HG03565 (cell line): Measurements from ENCODE around the gene ZSCAN5C.
"Not testable (repeated sequence)": the region's sequence is repeated elsewhere in the genome, so short reads cannot be mapped to it uniquely, and the experiment has no call there.

Source experiments
- ATAC-seq: cut with Tn5 transposase; IDR thresholded peaks from one replicate; pipeline ENCODE4 v1.9.1; 2021; ENCODE audit warnings: mild to moderate bottlenecking, moderate library complexity; ENCODE audit not compliant: unreplicated experiment

The ZSCAN5C gene

DNA sequence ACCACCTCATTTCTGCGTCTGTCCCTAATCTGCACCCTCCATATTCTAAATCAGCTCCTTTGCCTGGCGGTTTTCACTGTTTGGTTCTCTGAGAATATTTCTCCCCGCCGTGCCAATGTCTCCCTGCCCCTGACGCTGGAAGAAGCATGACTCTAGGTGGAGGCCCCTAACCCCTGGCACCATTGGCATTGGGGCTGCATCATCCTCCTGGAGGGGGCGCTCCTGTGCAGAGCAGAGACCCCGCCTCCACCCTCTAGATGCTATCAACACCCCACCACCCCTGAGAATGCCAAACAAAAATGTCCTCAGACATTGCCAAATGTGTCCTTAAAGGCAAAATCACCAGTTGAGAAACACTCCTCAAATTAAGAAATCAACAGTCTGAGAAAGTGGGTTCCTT lies 11.0 kb upstream of the ZSCAN5C start:
- ATAC-seq = no peak

GRCh38 chr19:56191711-56192110 lies 10.4 kb upstream of the ZSCAN5C start:
- ATAC-seq = no peak

DNA sequence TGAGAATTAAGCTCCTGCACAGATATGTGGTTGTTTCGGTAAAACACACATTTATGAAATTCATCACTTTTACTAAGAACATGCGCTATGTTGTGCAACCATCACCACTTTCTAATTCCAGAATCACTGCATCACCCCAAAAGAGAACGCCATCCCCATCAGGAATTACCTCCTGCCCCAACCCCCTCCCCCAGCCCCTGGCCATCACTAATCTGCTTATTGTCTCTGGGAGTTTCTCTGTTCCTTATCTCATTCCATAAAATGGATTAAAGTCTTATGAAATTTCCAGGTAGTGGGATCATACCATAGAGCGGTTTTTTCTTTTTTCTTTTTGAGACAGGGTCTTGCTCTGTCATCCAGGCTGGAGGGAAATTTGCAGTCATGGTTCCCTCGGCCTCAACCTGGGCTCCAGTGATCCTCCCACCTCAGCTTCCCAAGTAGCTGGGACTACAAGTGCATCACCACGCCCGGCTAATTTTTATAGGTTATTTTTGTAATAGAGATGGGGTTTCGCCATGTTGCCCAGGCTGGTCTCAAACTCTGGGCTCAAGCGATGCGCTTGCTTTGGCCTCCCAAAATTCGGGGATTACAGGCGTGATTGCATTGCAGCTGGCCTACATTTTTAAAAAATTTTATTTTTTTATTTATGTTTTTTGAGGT lies 8.0 kb upstream of the ZSCAN5C start:
- ATAC-seq = no peak

DNA sequence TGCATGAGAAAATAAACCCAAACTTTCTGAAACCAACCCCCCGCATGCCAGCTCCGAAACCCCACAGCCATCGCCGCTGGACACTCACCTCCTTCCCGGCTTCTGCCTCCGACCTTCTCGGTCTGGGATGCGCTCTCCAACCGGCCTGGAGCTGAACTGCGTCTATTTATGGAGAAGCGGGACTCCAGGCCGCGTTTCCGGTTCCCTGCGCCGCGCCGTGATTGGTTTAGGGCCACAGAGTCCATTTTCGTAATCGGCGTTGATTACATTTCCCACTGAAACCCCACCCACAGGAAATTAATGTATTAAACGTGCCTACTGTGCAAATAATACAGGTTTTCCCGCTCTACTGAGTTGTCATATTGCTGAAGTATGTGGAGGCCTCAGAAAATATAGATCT lies 4.4 kb upstream of the ZSCAN5C start, which contains the start of gene ZSCAN5B:
ZSCAN5B (minus strand) TSS at position 138 of the 400 bp plus-strand sequence. CDS start 4,731 bp downstream, outside the sequence.
- not testable (repeated sequence) for ATAC-seq

- ATAC-seq = no peak
Measured at GRCh38 chr19:56199687-56200086, 2.4 kb upstream of the ZSCAN5C start.

DNA sequence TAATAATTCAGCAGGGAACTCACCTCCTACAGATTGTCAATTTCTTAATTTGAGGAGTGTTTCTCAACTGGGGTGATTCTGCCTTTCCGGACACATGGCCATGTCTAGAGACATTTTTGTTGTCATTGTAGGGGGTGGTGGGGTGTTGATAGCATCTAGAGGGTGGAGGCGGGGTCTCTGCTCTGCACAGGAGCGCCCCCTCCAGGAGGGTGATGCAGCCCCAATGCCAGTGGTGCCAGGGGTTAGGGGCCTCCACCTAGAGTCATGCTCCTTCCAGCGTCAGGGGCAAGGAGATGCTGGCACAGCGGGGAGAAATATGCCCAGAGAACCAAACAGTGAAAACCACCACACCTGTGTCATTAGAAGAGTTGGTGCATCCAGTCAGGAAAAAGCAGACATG lies 5.5 kb downstream of the ZSCAN5C start:
- not testable (repeated sequence) for ATAC-seq

GRCh38 chr19:56209091-56209490 lies 7.0 kb downstream of the ZSCAN5C start:
- no peak for ATAC-seq

DNA sequence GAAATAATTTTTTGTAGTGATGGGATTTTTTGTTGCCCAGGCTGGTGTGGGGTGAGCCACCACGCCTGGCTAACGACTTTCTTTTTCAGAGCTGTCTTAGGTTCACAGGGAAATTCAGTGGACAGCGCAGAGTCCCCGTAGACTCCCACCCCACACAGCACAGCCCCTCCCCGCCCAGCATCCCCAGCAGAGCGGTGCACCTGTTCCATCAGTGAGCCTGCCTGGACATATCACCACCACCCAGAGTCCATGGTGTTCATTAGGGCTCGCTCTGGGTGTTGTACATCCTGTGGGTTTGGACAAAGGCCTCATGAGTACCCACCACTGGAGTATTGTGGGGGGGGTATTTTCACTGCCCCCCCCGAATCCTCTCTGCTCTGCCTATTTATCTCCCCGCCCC lies 8.0 kb downstream of the ZSCAN5C start:
- ATAC-seq = not testable (repeated sequence)

GRCh38 chr19:56211718-56212117 lies 9.6 kb downstream of the ZSCAN5C start:
- no peak for ATAC-seq

- ATAC-seq = no peak
Measured at GRCh38 chr19:56217039-56217949, 15.2 kb downstream of the ZSCAN5C start.

DNA sequence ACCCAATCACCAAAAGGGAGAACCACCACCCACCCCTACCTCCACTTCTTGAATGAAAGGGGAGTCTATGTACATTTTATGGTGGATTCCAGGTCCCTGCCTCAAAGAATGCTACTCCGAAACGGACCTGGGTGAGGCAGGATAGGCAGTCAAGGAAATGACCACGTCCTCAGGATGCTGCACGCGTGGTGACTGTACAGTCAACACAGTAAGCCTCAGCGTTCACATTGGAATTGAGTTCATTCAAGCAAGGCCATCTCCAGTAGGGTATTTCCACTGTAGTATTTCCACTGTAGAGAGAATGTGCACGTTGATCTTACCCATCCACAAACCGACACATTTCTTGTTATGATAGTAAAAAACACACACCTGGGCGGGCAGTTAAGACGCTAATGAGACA lies 16.9 kb downstream of the ZSCAN5C start:
- no peak for ATAC-seq

DNA sequence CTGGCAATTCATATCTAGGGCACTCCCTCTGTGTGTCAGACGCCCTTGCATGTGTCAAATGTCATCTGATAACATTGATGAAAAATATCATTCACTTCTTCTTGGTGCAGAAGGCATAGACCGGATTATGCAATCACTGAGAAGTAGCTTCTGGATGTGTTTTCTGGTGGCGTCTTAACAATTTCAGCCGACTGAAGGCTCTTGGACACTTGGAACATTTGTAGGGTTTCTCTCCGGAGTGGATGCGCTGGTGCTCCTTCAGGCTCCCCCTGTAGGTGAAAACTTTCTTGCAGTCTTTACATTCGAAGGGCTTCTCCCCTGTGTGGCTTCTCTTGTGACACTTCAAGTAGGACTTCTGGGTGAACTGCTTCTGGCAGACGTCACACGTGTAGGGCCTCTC lies 19.4 kb downstream of the ZSCAN5C start:
- not testable (repeated sequence) for ATAC-seq

DNA sequence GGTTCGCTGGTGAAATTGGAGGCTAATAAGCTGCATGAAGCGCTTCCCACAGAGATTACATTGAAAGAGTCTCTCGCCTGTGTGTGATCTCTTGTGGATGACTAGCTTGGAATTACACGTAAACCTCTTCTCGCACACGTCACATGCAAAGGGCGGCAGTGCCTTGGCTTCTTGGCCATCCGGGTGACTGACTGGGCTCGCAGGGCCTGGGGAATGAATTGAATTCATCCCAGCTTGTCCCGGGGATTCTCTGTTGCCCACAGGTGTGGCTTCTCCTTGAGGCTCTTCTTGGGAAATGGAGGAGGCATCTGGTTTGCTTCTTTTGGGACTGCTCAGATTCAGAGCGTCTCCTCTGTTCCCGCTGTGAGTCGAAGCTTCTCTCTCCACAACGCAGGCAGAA lies 19.8 kb downstream of the ZSCAN5C start:
- ATAC-seq = no peak

DNA sequence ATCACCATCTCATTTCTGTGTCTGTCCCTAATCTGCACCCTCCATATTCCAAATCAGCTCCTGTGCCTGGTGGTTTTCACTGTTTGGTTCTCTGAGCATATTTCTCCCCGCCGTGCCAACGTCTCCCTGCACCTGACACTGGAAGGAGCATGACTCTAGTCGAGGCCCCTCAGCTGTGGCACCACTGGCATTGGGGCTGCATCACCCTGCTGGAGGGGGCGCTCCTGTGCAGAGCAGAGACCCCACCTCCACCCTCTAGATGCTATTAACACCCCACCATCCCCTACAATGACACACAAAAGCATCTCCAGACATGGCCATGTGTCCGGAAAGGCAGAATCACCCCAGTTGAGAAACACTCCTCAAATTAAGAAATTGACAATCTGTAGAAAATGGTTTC lies 20.8 kb downstream of the ZSCAN5C start:
- no peak for ATAC-seq

DNA sequence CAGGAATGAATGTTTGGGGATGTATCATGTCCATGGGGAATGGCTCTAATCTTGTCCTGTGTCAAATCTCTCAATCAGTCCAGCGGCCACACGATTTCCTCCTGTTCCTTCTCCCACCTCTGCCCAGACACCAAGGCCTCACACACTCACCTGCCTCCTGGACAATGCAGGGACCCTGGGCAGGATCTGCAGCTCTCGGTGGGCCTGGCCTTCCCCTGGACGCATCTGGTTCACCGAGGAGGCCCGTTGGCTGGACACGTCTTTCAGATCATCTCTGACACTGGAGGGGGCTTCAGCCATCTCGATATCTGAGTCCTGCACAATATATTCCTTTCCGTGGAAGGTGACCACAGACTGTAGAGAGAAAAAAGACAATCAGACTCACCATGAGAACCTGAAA lies 21.4 kb downstream of the ZSCAN5C start:
- no peak for ATAC-seq

DNA sequence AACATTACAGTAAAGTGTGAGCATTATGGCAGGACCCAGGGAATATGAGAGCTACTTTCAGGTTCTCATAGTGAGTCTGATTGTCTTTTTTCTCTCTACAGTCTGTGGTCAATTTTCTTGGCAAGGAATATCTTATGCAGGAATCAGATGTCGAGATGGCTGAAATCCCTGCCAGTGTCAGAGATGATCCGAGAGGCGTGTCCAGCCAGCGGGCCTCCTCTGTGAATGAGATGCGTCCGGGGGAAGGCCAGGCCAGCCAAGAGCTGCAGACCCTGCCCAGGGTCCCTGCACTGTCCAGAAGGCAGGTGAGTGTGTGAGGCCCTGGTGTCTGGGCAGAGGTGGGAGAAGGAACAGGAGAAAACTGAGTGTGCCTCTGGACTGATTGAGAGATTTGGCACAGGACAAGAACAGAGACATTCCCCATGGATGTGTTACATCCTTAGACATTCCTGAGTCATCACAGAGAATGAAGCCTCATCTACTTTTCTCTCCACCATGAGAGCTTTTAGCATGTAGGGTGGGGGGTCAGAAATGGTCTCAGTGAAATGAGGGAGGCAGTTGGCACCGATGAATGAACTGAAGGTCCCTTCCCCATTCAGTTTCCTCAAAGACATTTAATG lies 43.2 kb downstream of the ZSCAN5C start:
- ATAC-seq = no peak

- ATAC-seq = not testable (repeated sequence)
Measured at GRCh38 chr19:56245764-56246163, 43.7 kb downstream of the ZSCAN5C start.

GRCh38 chr19:56248736-56249338 lies 46.8 kb downstream of the ZSCAN5C start:
- not testable (repeated sequence) for ATAC-seq

GRCh38 chr19:56252699-56253422 lies 50.8 kb downstream of the ZSCAN5C start:
- ATAC-seq = peak; percentile 78

- no peak for ATAC-seq
Measured at GRCh38 chr19:56253737-56254136, 51.7 kb downstream of the ZSCAN5C start.

- ATAC-seq = no peak
Measured at GRCh38 chr19:56258272-56258671, 56.2 kb downstream of the ZSCAN5C start.
